GM19193 (cell line): ENCODE measurements around the gene NOSIP.

Source experiments
- POLR2A ChIP-seq: IDR thresholded peaks from 4 replicates; pipeline ENCODE4 v1.6.1; 2011; ENCODE audit not compliant: insufficient read depth, insufficient read length; ENCODE audit errors: extremely low read depth

Gene NOSIP

GRCh38 chr19:49564616-49565045, 15.7 kb downstream of the NOSIP start:
- no peak for TF ChIP-seq POLR2A

DNA sequence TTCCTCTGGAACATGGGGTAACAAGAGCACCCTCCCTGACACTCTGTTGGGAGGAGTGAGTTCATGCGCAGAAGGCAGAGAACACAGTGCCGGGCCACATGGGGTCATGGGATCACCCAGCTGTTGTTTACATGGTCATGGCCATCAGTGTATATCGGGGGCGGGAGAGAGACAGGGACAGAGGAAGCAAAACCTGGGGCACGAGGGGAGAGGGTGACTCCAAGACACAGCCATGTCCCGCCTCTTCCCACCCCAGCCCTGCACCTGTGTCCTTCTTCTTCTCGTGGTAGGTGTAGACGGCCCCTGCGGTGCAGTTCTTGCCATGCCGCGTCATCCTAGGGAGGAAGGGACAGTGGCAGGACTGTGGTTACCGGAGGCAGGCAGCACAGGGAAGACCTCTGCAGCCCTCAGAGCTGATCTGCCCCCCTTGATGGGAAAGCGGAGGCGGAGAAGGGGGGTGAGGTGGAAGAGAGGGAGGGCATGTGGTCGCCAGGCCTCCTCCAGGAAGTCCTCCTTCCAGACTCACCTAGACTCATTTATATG, 19.9 kb downstream of the NOSIP start:
- TF ChIP-seq POLR2A: no peak

DNA sequence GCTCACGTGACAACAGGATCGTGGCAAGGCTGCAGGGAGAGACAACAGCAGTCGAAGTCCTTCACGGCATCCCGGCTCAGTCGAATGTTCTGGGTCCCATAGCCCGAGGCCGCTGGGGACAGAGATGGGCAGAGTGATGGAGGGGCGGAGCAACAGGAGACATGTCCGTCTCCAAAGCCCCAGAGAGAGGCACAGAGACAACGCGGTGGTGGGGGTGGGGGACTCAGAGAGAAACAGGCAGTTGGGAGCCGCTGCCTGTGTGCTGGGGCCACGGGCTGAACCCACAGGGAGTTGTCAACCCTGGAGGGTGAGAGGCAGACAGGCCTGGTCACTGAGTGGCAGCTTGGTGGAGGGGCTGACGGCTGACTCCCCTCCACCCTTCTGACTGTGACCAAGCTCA, 20.4 kb downstream of the NOSIP start:
- TF ChIP-seq POLR2A: no peak

DNA sequence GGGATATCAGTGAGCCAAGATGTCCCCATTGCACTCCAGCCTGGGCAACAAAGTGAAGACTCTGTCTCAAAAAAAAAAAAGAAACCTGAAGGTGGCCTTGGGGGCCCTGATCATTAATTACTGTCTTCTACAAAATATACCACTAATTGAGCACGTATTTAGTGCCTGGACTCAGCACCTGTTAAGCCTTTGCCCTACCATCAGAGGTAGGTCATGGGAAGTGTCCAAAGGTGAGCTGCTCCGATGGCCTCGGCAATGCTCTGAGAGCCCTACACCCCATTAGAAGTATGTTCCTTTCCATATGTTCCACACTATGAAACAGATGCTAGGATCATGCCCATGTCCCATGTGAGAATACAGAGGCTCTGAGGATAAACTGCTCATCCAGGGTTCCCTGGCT, 20.9 kb downstream of the NOSIP start:
- TF ChIP-seq POLR2A: no peak

DNA sequence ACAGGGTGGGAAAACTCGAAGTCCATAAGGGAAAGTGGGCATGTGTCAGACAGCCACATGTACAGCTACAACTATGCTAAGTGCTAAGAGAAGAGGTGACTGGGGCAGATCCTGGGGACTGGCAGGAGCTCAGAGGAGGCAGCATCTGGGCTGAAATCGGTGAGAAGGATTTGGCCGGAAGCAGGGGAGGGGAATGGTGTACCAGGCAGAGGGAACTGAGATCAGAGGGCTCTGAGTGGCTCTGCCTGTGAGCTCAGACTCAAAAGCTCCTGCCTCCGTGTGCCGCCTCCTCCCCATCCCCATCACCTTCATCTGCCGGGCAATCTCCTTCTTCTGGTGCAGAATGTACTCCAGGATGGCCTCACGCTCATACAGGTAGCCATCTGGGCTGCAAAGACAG, 21.8 kb downstream of the NOSIP start:
- TF ChIP-seq POLR2A: no peak

GRCh38 chr19:49557641-49558325, 22.6 kb downstream of the NOSIP start:
- TF ChIP-seq POLR2A: no peak

DNA sequence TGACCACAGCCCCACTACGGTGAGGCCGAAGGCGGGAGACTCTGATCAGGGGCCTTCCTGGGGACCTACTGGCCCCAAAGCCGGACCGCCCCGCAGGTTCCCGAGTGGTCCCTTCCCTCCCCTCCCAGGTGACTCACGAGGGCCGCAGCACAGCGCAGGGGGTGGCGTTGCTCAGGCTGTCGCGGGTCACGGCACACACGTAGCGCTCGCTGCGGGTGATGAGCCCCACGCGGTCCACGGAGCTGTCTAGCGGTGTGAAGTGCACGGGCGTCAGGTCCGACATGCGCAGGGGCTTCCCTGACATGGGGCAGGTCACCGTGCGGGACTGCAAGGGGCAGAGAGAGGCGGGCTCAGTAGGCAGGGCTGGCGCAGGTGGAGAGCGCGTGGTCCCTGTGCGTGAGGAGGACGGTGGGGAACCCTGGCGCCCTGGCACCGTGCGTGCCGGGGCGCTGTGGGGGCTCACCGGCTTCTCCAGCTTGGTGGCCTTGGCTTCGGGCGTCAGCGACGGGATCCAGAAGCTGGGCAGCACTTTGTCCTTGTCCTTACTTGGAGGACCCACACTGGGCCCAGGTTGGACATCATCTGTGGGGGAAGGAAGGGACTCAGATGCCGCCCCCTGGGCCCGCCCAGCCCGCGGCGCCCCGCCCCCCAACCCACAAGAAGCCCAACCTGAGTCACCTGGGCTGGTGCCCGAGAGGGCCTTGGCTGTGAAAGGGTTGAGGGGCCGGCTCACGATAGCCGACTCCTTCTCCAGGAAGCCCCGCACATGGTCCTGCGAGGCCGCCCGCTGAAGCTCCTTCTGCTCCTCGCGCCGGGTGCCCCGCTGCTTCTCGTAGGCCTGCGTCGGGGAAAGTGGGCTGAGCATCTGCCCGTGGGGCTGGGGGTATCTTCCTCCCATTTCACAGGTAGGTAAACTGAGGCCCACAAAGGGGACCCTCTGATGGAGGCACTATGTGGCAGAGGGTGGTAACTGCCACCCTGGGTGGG, 23.7 kb downstream of the NOSIP start:
- TF ChIP-seq POLR2A: no peak

- no peak for TF ChIP-seq POLR2A
Observed at GRCh38 chr19:49555600-49556411, 24.6 kb downstream of the NOSIP start.

DNA sequence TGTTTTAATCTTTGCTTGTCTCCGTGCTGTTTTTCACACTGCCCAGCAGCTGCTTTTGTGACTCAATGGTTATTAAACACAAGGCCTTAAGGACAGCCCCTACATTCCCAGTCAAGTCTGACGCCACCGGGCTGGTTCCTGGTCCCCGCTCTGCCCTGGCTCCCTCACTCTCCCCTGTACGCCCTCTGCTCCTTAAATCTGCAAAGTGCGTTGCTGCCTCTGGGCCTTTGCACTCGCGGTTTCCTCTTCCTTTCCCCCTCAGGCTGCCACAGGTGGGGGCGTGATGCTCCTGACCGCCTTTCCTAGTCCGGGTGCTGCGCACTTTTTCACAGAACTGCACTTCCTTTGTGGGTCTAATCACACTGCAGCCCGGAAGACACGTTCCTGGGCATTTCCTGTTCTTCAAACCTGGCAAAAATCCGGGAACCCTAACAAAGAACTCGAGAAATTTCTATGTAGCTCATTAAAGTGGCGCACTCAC, 25.6 kb downstream of the NOSIP start:
- no peak for TF ChIP-seq POLR2A

- TF ChIP-seq POLR2A: no peak
Observed at GRCh38 chr19:49553451-49554271, 26.7 kb downstream of the NOSIP start.

DNA sequence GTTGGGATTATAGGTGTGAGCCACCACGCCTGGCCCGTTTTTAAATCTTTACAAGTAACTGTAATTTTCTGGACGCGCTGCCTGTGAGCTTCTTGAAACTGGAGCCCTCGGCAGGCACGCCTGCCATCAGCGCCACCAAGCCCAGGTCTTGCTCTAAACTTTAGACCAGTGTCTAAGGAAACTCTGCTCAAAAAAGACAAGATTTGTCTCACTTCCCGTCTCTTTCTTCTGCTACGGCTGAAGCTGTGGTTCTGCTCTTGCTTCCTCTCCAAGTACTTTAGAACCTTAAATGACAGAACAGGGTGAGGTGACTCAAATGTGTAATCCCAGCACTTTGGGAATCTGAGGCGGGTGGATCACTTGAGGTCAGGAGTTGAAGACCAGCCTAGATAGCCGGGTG, 27.6 kb downstream of the NOSIP start:
- TF ChIP-seq POLR2A: no peak

- TF ChIP-seq POLR2A: no peak
Observed at GRCh38 chr19:49551531-49551930, 28.8 kb downstream of the NOSIP start.

GRCh38 chr19:49549045-49549444, 31.3 kb downstream of the NOSIP start:
- no peak for TF ChIP-seq POLR2A
